Stimulated activated CD8-positive, alpha-beta memory T cell treated with anti-CD3 and anti-CD28 coated beads, Interleukin-15, amount 100 ng/mL, for 48 hours (primary cell): ENCODE results near the gene MYDGF.
A peak's percentile ranks its signal among the peaks of the same experiment; 100 is the strongest.

Experiments used
- DNase-seq, 2 donors: peaks; one replicate each; pipeline ENCODE4 v3.0.0-alpha.2; 2020; ENCODE audit warnings: low read depth in 2 of 2

MYDGF gene

GRCh38 chr19:4641132-4641531, 29.0 kb downstream of the MYDGF start:
- DNase-seq = no peak

GRCh38 chr19:4640247-4641000, 29.7 kb downstream of the MYDGF start:
- no peak for DNase-seq

- DNase-seq = no peak
These were observed 30.5 kb downstream of the MYDGF start for GRCh38 chr19:4639531-4640246.

- peak; percentile 98 for DNase-seq
These were observed 31.2 kb downstream of the MYDGF start, which contains the start of gene TNFAIP8L1 for GRCh38 chr19:4638828-4639530. TSS of gene TNFAIP8L1 (plus strand) at chr19:4639516. CDS start at chr19:4651870, 12,354 bp downstream.

GRCh38 chr19:4638317-4638716, 31.8 kb downstream of the MYDGF start:
- DNase-seq = no peak

- DNase-seq = no peak
These were observed 33.4 kb downstream of the MYDGF start for GRCh38 chr19:4636761-4637160.

GRCh38 chr19:4636151-4636717, 33.9 kb downstream of the MYDGF start:
- peak; percentile 54 to 68 for DNase-seq

- no peak for DNase-seq
These were observed 34.4 kb downstream of the MYDGF start for GRCh38 chr19:4635754-4636116.

GRCh38 chr19:4633140-4633967, 36.8 kb downstream of the MYDGF start:
- DNase-seq = peak; percentile 35 to 39

- no peak for DNase-seq
These were observed 45.3 kb downstream of the MYDGF start for GRCh38 chr19:4624733-4625362.

- no peak for DNase-seq
These were observed 45.8 kb downstream of the MYDGF start for GRCh38 chr19:4624301-4624700.

- no peak for DNase-seq
These were observed 47.3 kb downstream of the MYDGF start for GRCh38 chr19:4622695-4623421.

- DNase-seq = no peak
These were observed 49.5 kb downstream of the MYDGF start for GRCh38 chr19:4620675-4621074.

GRCh38 chr19:4619668-4620294, 50.4 kb downstream of the MYDGF start:
- DNase-seq = no peak

- DNase-seq = no peak
These were observed 52.1 kb downstream of the MYDGF start for GRCh38 chr19:4618019-4618418.

- no peak for DNase-seq
These were observed 56.8 kb downstream of the MYDGF start for GRCh38 chr19:4613254-4613751.

GRCh38 chr19:4609878-4610511, 60.1 kb downstream of the MYDGF start:
- DNase-seq = no peak
